ENCODE data around the gene CDHR3.

The CDHR3 gene

DNA sequence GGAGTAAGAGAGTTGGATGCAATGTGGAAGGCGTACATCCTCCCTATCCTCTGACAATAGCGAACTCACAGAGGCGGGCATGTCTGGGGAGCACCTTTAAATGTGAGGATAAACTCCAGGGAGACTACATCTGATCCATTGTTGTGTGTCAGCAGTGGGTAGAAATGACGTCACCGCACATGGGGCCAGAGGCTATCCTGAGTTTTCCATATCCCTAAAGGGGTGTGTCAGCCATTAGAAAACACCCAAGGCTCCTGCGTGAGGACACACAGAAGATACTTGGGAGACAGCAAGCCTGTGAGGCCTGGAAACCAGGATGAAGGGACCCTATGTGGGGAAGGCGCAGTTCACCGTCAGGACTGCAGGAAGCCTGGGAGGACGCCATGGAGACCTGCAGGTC is 17.2 kb upstream of the CDHR3 start:
- TF ChIP-seq EZH2phosphoT487 (IDR thresholded peaks at IDR 0.05; ENCODE audit: borderline replicate concordance): no peak
- TF ChIP-seq, protein P1, sequence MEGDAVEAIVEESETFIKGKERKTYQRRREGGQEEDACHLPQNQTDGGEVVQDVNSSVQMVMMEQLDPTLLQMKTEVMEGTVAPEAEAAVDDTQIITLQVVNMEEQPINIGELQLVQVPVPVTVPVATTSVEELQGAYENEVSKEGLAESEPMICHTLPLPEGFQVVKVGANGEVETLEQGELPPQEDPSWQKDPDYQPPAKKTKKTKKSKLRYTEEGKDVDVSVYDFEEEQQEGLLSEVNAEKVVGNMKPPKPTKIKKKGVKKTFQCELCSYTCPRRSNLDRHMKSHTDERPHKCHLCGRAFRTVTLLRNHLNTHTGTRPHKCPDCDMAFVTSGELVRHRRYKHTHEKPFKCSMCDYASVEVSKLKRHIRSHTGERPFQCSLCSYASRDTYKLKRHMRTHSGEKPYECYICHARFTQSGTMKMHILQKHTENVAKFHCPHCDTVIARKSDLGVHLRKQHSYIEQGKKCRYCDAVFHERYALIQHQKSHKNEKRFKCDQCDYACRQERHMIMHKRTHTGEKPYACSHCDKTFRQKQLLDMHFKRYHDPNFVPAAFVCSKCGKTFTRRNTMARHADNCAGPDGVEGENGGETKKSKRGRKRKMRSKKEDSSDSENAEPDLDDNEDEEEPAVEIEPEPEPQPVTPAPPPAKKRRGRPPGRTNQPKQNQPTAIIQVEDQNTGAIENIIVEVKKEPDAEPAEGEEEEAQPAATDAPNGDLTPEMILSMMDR (conservative IDR thresholded peaks at IDR 0.05; ENCODE audit: low read length): no peak
- H4K20me1 ChIP-seq (ENCODE audit: insufficient read depth, low read length, poor library complexity, severe bottlenecking): no peaks in the 10 kb centered on the region
- H3K9me3 ChIP-seq (ENCODE audit: insufficient read depth, low read depth, low read length): no peaks in the 10 kb centered on the region
- no peaks in the 10 kb centered on the region for H3K9me2 ChIP-seq (replicated peaks; ENCODE audit: low read depth, low read length)
- no peaks in the 10 kb centered on the region for H3K36me3 ChIP-seq (ENCODE audit: insufficient read depth, low read length)
- no peaks in the 10 kb centered on the region for H3K4me1 ChIP-seq (ENCODE audit: insufficient read depth, low read length, poor library complexity, severe bottlenecking)
- H3F3A ChIP-seq (ENCODE audit: low read depth): no peaks in the 10 kb centered on the region
- H3K4me2 ChIP-seq (ENCODE audit: low read depth, low read length, poor library complexity, severe bottlenecking): no peak overlapping the region
- no peak overlapping the region for H2AFZ ChIP-seq (ENCODE audit: low read length)
- no peaks in the 10 kb centered on the region for H3K79me2 ChIP-seq (ENCODE audit: insufficient read depth, low read length)
- no peak overlapping the region for H3K4me3 ChIP-seq (ENCODE audit: low read length, poor library complexity, severe bottlenecking)
- no peak overlapping the region for H3K9ac ChIP-seq (ENCODE audit: low read depth, low read length, poor library complexity, severe bottlenecking)
- H3K27me3 ChIP-seq (ENCODE audit: insufficient read depth, low read length, poor library complexity, severe bottlenecking): no peaks in the 10 kb centered on the region

DNA sequence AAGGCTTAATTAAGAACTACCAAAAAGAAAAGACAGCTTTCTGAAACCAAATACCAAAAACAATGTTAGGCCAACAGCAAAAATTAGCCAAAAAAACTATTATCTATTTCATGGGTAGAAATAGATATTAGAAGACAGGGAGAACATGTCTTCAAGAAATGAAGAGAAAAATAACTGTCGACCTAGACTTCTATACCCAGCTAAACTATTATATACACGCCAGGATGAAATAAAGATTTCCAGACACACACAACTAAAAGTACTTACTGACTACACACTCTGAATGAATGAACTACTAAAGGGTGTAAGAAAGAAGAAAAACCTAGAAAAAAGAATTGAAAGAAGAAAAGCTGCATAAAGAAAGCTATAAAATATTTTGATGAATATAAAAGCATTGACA is 11.5 kb upstream of the CDHR3 start:
- H3K9me3 ChIP-seq (ENCODE audit: insufficient read depth, low read depth, low read length): peaks cover 9% of the 10 kb centered on the region
- no peak overlapping the region for H2AFZ ChIP-seq (ENCODE audit: low read length)
- no peaks in the 10 kb centered on the region for H4K20me1 ChIP-seq (ENCODE audit: insufficient read depth, low read length, poor library complexity, severe bottlenecking)
- no peaks in the 10 kb centered on the region for H3K36me3 ChIP-seq (ENCODE audit: insufficient read depth, low read length)
- no peak for TF ChIP-seq EZH2phosphoT487 (IDR thresholded peaks at IDR 0.05; ENCODE audit: borderline replicate concordance)
- TF ChIP-seq, protein P1 (conservative IDR thresholded peaks at IDR 0.05; ENCODE audit: low read length): no peak
- H3K4me2 ChIP-seq (ENCODE audit: low read depth, low read length, poor library complexity, severe bottlenecking): no peak overlapping the region
- no peak overlapping the region for H3K9ac ChIP-seq (ENCODE audit: low read depth, low read length, poor library complexity, severe bottlenecking)
- no peaks in the 10 kb centered on the region for H3K4me1 ChIP-seq (ENCODE audit: insufficient read depth, low read length, poor library complexity, severe bottlenecking)
- H3K79me2 ChIP-seq (ENCODE audit: insufficient read depth, low read length): no peaks in the 10 kb centered on the region
- no peaks in the 10 kb centered on the region for H3F3A ChIP-seq (ENCODE audit: low read depth)
- no peak overlapping the region for H3K4me3 ChIP-seq (ENCODE audit: low read length, poor library complexity, severe bottlenecking)
- peaks cover 5% of the 10 kb centered on the region for H3K27me3 ChIP-seq (ENCODE audit: insufficient read depth, low read length, poor library complexity, severe bottlenecking)
- no peaks in the 10 kb centered on the region for H3K9me2 ChIP-seq (replicated peaks; ENCODE audit: low read depth, low read length)

DNA sequence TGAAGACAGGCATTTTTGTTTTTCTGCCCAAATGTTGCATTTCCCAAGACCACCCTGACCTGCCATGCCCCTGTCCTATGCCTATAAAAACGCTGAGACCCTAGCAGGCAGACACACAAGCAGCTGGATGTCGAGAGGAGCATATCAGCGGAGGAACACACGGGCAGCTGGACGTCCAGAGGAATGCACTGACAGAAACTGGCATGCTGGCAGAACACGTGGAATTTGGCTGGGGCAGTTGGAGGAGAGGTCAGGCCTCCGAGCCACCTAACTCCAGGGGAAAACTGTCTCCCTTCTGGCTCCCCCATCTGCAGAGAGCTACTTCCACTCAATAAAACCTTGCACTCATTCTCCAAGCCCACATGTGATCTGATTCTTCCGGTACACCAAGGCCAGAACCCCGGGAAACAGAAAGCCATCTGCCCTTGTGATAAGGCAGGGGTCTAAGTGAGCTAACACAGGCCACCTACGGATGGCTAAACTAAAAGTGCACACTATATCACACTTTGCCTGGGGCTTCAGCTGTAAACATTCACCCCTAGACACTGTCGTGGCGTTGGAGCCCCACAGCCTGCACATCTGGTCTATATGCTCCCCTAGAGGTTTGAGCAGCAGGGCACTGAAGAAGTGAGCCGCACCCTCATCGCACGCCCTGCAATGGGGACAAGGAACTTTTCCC is 10.0 kb upstream of the CDHR3 start:
- Histone ChIP-seq H3K4me3 (ENCODE audit: low read length, poor library complexity, severe bottlenecking) (no peak overlapping the region), H3K9me2 (replicated peaks; ENCODE audit: low read depth, low read length) (no peaks in the 10 kb centered on the region), H3K79me2 (ENCODE audit: insufficient read depth, low read length) (no peaks in the 10 kb centered on the region), H3K36me3 (ENCODE audit: insufficient read depth, low read length) (no peaks in the 10 kb centered on the region), H3K27me3 (ENCODE audit: insufficient read depth, low read length, poor library complexity, severe bottlenecking) (peaks cover 5% of the 10 kb centered on the region), H2AFZ (ENCODE audit: low read length) (no peak overlapping the region), H3K9me3 (ENCODE audit: insufficient read depth, low read depth, low read length) (peaks cover 9% of the 10 kb centered on the region), H3F3A (ENCODE audit: low read depth) (no peaks in the 10 kb centered on the region), H4K20me1 (ENCODE audit: insufficient read depth, low read length, poor library complexity, severe bottlenecking) (no peaks in the 10 kb centered on the region), H3K4me1 (ENCODE audit: insufficient read depth, low read length, poor library complexity, severe bottlenecking) (no peaks in the 10 kb centered on the region), H3K4me2 (ENCODE audit: low read depth, low read length, poor library complexity, severe bottlenecking) (no peak overlapping the region), H3K9ac (ENCODE audit: low read depth, low read length, poor library complexity, severe bottlenecking) (no peak overlapping the region)
- TF ChIP-seq EZH2phosphoT487 (IDR thresholded peaks at IDR 0.05; ENCODE audit: borderline replicate concordance): no peak
- TF ChIP-seq, protein P1 (conservative IDR thresholded peaks at IDR 0.05; ENCODE audit: low read length): no peak

Data from Loucy (cell line).